ENCODE results near the gene VGLL4.

The VGLL4 gene

DNA sequence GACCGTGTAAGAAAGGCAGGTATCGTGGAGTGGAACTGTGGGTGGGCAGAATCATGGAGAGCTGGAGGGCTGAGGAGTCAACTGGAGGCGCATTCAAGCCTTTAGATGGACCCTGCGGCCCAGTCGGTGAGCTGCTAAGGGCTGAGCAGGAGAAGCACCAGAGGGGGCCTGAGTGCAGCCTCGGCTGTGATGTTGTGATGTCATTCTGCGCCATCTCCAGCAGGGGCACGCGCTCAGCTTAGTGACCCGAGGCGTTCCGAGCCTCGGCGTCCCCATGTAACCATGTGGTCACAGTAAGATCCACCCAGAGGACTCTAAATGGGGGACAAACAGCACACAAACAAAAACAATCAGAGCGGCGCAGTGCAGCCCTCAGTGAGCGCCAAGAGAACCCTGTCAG, 76.8 kb downstream of the VGLL4 start:
- no peak for DNase-seq
- Histone ChIP-seq H3K36me3 (no peaks in the 10 kb centered on the region), H3K4me3 (ENCODE audit: low read depth, low read length) (no peak overlapping the region), H3K27me3 (no peaks in the 10 kb centered on the region), H3K4me1 (no peaks in the 10 kb centered on the region; the same call in 1 of the 2 replicates), H3K9me3 (no peaks in the 10 kb centered on the region)
- TF ChIP-seq, protein P1, sequence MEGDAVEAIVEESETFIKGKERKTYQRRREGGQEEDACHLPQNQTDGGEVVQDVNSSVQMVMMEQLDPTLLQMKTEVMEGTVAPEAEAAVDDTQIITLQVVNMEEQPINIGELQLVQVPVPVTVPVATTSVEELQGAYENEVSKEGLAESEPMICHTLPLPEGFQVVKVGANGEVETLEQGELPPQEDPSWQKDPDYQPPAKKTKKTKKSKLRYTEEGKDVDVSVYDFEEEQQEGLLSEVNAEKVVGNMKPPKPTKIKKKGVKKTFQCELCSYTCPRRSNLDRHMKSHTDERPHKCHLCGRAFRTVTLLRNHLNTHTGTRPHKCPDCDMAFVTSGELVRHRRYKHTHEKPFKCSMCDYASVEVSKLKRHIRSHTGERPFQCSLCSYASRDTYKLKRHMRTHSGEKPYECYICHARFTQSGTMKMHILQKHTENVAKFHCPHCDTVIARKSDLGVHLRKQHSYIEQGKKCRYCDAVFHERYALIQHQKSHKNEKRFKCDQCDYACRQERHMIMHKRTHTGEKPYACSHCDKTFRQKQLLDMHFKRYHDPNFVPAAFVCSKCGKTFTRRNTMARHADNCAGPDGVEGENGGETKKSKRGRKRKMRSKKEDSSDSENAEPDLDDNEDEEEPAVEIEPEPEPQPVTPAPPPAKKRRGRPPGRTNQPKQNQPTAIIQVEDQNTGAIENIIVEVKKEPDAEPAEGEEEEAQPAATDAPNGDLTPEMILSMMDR (IDR thresholded peaks at IDR 0.05; ENCODE audit: low read depth, low read length) = no peak

DNA sequence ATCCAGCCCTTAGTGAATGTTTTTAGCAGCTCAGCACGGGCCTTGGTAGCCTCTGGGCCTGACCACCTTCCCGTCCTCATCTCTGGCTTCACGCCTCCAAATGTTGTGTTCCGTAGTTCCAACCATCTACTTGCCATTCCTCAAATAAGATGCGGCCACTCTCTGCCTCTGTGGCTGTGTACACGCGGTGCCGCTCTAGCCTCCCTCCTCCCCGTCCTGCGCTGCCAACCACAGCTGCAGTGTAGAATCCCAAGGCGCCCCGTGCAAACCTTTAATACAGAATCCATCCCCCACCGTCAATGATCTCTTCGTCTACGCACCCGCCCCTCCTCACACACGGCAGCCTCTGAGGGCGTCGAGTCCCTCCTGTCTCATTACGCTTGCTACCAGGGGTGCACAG, 77.2 kb downstream of the VGLL4 start:
- TF ChIP-seq, protein P1 (IDR thresholded peaks at IDR 0.05; ENCODE audit: low read depth, low read length) = no peak
- no peaks in the 10 kb centered on the region for H3K9me3 ChIP-seq
- no peaks in the 10 kb centered on the region for H3K36me3 ChIP-seq
- H3K27me3 ChIP-seq = no peaks in the 10 kb centered on the region
- no peak for DNase-seq
- H3K4me1 ChIP-seq = no peaks in the 10 kb centered on the region; the same call in 1 of the 2 replicates
- H3K4me3 ChIP-seq (ENCODE audit: low read depth, low read length) = no peak overlapping the region

DNA sequence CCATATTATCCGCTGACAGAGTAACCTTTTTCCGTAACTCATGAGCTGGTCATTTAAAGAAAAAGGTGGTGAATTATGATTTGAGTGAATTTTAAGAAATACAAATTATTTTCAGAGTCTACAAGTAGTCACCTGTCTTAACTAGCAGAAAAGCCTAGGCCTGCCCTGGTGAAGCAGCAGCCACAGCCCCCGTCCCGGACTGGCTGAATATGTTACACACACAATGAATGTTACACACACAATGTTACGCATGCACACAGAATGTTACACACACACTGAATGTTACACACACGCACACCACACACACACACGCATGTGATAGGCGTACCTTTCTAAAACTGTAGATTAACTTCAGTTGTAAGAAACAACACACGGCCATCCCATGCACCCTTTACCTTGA, 77.8 kb downstream of the VGLL4 start:
- Histone ChIP-seq H3K9me3 (no peaks in the 10 kb centered on the region), H3K27me3 (no peaks in the 10 kb centered on the region), H3K4me3 (ENCODE audit: low read depth, low read length) (no peak overlapping the region), H3K4me1 (no peaks in the 10 kb centered on the region; the same call in 1 of the 2 replicates), H3K36me3 (no peaks in the 10 kb centered on the region)
- DNase-seq = no peak
- TF ChIP-seq, protein P1 (IDR thresholded peaks at IDR 0.05; ENCODE audit: low read depth, low read length) = no peak

DNA sequence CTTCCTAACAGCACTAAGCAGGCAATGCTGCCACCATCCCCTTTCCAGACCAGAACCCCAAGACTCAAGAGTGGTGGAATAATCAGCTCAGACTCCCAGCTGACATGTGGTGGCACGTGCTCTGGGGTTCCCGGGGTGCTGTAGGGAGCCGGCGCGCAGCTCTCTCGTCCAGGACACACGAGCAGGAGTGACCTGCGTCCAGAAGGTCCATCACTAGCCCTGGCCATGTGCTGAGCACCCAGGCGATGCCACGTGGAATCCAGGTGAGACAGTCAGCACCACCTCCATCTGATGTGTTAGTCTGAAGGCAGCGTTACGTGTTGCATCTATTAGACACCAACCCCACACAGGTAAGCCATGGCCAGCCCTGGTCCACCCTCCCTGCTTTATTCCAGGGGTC, 78.2 kb downstream of the VGLL4 start:
- DNase-seq = no peak

DNA sequence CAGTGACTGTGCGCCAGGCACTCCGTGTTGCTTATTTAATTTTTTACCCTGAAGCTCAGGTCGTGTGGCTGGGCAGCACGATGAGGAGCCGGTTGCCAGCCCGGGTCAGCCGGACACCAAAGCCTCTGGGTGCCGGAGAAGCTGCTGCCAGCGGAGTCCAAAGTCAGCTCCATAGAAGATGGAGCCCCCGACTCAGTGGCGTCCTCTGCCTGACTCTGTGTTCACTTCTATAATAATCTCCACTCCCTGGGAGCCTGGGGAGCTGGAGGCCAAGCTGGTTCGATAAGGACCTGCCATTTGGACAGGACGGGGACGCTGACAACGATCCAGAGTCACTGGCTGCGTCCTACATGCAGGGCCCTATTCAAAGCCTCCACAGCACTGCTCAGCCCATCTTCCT, 78.6 kb downstream of the VGLL4 start:
- H3K4me1 ChIP-seq = no peaks in the 10 kb centered on the region
- TF ChIP-seq, protein P1 (IDR thresholded peaks at IDR 0.05; ENCODE audit: low read depth, low read length) = no peak
- no peak overlapping the region for H3K4me3 ChIP-seq (ENCODE audit: low read depth, low read length)
- DNase-seq = no peak
- no peaks in the 10 kb centered on the region for H3K9me3 ChIP-seq
- no peaks in the 10 kb centered on the region for H3K36me3 ChIP-seq
- H3K27me3 ChIP-seq = no peaks in the 10 kb centered on the region

More for the DNA sequence above, 78.2 kb downstream of the VGLL4 start:
- Histone ChIP-seq H3K4me1 (no peaks in the 10 kb centered on the region; the same call in 1 of the 2 replicates), H3K4me3 (ENCODE audit: low read depth, low read length) (no peak overlapping the region), H3K9me3 (no peaks in the 10 kb centered on the region), H3K27me3 (no peaks in the 10 kb centered on the region), H3K36me3 (no peaks in the 10 kb centered on the region)
- TF ChIP-seq, protein P1 (IDR thresholded peaks at IDR 0.05; ENCODE audit: low read depth, low read length) = no peak

DNA sequence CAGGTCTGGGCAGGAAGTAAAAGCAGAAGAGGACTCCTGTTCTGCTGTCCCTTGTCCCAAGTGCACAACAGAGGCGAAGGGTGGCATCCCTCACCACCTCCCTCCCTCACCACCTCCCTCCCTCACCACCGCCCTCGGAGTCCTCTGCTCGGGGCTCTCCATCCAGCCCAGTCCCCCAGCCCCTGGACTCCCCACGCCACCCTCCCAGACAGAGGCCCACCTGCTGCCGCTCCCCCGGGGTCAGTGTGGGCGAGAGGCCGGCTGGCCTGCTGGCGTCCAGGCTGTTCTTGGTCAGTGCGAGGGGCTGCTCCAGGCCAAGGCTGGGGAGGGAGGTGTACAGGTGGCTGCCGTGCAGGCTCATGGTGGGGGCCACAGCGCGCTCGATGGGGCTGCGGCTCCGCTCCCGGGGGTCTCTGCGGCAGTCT, 79.1 kb downstream of the VGLL4 start:
- TF ChIP-seq, protein P1 (IDR thresholded peaks at IDR 0.05; ENCODE audit: low read depth, low read length) = no peak
- Histone ChIP-seq H3K36me3 (no peaks in the 10 kb centered on the region), H3K4me3 (ENCODE audit: low read depth, low read length) (no peak overlapping the region), H3K9me3 (no peaks in the 10 kb centered on the region), H3K27me3 (no peaks in the 10 kb centered on the region), H3K4me1 (no peaks in the 10 kb centered on the region)
- no peak for DNase-seq

Measured in BE2C (cell line).